ENCODE data around the gene NELL1. TPM values are rescaled to one million over a fixed set of nuclear protein-coding genes. Genes with fewer than 3 reads are reported as not detected.

NELL1 gene
- total and polyA plus RNA-seq, 2 donors (not counting 3 experiments of a cell fraction or from before 2014, with no cell fraction given): not detected

GRCh38 chr11:21537980-21538379 is 868.6 kb downstream of the NELL1 start:
- Histone ChIP-seq H3K4me2 (ENCODE audit: insufficient read depth, low read length) (no peak overlapping the region), H3K27me3 (ENCODE audit: control insufficient read depth in 2 of 2, insufficient read depth in 2 of 2, low read length in 2 of 2) (no peaks in the 10 kb centered on the region), H3K4me1 (ENCODE audit: control insufficient read depth, extremely low read depth, insufficient read depth, low read length) (no peaks in the 10 kb centered on the region), H3K79me2 (ENCODE audit: control insufficient read depth, insufficient read depth, low read length) (no peaks in the 10 kb centered on the region), H3K9ac (replicated peaks; ENCODE audit: extremely low read depth, insufficient read depth, low read length) (no peak overlapping the region), H3K4me3 (replicated peaks in 1 of 3; ENCODE audit: insufficient read depth in 1 of 3, low read depth in 1 of 3, low read length in 3 of 3) (no peak overlapping the region), H4K20me1 (replicated peaks; ENCODE audit: control insufficient read depth, extremely low read depth, insufficient read depth, low read length) (no peaks in the 10 kb centered on the region), H3K27ac (ENCODE audit: insufficient read depth, low read depth, low read length) (no peak overlapping the region), H3K36me3 (ENCODE audit: control insufficient read depth in 2 of 2, extremely low read depth in 1 of 2, insufficient read depth in 2 of 2, low read length in 2 of 2) (no peaks in the 10 kb centered on the region), H2AFZ (ENCODE audit: low read depth, low read length) (no peak overlapping the region), H3K9me3 (replicated peaks; ENCODE audit: control insufficient read depth, insufficient read depth, low read length) (peaks cover 6% of the 10 kb centered on the region), H3K9me1 (replicated peaks; ENCODE audit: control insufficient read depth, extremely low read depth, insufficient read depth, low read length) (no peaks in the 10 kb centered on the region)
- no TSS peak for BruUV-seq (replicated peaks)
- intact Hi-C loops (cut with micrococcal nuclease): no loop called here
- TF ChIP-seq JUN (IDR thresholded peaks at IDR 0.05; ENCODE audit: borderline replicate concordance, insufficient read depth, insufficient read length, low read depth) (no peak), GATA2 (IDR thresholded peaks at IDR 0.05; ENCODE audit: insufficient read depth, insufficient read length, low read depth, low read length) (no peak), POLR2AphosphoS5 (IDR thresholded peaks at IDR 0.05; ENCODE audit: insufficient read depth, low read depth, low read length) (no peak), MYC (IDR thresholded peaks at IDR 0.05; ENCODE audit: low read depth, low read length) (no peak), FOS (IDR thresholded peaks at IDR 0.05; ENCODE audit: borderline replicate concordance, insufficient read depth, low read length) (no peak), POLR2A (IDR thresholded peaks at IDR 0.05; ENCODE audit: low read depth, low read length) (no peak), EZH2 (IDR thresholded peaks at IDR 0.05; ENCODE audit: borderline replicate concordance, low read depth, low read length, severe bottlenecking) (no peak)
- TF ChIP-seq, protein P1, sequence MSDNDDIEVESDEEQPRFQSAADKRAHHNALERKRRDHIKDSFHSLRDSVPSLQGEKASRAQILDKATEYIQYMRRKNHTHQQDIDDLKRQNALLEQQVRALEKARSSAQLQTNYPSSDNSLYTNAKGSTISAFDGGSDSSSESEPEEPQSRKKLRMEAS (IDR thresholded peaks at IDR 0.05; ENCODE audit: insufficient read depth, insufficient read length): no peak
- TF ChIP-seq, protein P2, sequence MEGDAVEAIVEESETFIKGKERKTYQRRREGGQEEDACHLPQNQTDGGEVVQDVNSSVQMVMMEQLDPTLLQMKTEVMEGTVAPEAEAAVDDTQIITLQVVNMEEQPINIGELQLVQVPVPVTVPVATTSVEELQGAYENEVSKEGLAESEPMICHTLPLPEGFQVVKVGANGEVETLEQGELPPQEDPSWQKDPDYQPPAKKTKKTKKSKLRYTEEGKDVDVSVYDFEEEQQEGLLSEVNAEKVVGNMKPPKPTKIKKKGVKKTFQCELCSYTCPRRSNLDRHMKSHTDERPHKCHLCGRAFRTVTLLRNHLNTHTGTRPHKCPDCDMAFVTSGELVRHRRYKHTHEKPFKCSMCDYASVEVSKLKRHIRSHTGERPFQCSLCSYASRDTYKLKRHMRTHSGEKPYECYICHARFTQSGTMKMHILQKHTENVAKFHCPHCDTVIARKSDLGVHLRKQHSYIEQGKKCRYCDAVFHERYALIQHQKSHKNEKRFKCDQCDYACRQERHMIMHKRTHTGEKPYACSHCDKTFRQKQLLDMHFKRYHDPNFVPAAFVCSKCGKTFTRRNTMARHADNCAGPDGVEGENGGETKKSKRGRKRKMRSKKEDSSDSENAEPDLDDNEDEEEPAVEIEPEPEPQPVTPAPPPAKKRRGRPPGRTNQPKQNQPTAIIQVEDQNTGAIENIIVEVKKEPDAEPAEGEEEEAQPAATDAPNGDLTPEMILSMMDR (IDR thresholded peaks at IDR 0.05; ENCODE audit: extremely low read depth in 1 of 2, insufficient read depth in 1 of 2, low read depth in 1 of 2, low read length in 2 of 2): no peak
- dilution Hi-C loops (cut with MboI; ENCODE audit: extremely low pct_ligation_motif_present, low sequenced_read_pairs): no loop called here
- FAIRE-seq: no peak
- ChIA-PET POLR2A (no interaction called here), CTCF (no interaction called here)
- no peak for DNase-seq (ENCODE audit: low read depth, low spot score)

Measured in endothelial cell of umbilical vein (primary cell).